Measurements from ENCODE around the gene HMGN3. TPM values are rescaled to one million over a fixed set of nuclear protein-coding genes. Genes with fewer than 3 reads are reported as not detected.

HMGN3 gene
- total RNA-seq, 1 experiment from 2014 or later, result 151 TPM

DNA sequence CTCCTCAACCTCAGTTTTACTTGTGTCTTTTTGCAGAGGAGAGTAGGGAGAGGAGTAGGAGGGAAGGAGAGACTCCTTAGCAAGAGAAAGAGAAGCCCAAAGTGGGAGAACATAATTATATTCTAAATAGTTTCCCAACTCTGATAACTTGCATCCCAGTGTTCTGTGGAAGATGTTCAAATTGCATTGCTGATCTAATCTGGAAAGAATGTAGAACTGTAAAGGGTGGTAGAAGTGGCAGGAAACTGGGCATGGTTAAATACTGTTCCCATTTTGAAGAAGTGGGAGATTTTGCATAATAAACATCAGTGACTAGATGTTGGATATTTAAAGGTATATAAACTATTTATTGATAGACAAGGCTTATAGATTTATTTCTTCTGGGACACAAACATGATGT is 42.6 kb upstream of the HMGN3 start:
- Mint-ChIP-seq H3K27ac (no peak overlapping the region), H3K36me3 (peaks cover 6% of the 10 kb centered on the region; the same call in 1 of the 2 replicates), H3K27me3 (ENCODE audit: low read depth) (no peaks in the 10 kb centered on the region; the same call in 1 of the 2 replicates), H3K9me3 (peaks cover 20% of the 10 kb centered on the region), H3K4me3 (no peak overlapping the region), H3K4me1 (peaks cover 6% of the 10 kb centered on the region)
- ChIA-PET POLR2A (no interaction called here), CTCF (no interaction called here)
- no peak for TF ChIP-seq NR1H2 (CRISPR knock-in tag; IDR thresholded peaks at IDR 0.05)
- TF ChIP-seq GABPB1 (CRISPR knock-in tag; IDR thresholded peaks at IDR 0.05), result no peak
- no peak for TF ChIP-seq TEAD4 (CRISPR knock-in tag; IDR thresholded peaks at IDR 0.05)
- no peak for TF ChIP-seq TEAD1 (CRISPR knock-in tag; IDR thresholded peaks at IDR 0.05)
- no peak for TF ChIP-seq CBFB (CRISPR knock-in tag; IDR thresholded peaks at IDR 0.05; ENCODE audit: low read depth)
- TF ChIP-seq, protein P1, sequence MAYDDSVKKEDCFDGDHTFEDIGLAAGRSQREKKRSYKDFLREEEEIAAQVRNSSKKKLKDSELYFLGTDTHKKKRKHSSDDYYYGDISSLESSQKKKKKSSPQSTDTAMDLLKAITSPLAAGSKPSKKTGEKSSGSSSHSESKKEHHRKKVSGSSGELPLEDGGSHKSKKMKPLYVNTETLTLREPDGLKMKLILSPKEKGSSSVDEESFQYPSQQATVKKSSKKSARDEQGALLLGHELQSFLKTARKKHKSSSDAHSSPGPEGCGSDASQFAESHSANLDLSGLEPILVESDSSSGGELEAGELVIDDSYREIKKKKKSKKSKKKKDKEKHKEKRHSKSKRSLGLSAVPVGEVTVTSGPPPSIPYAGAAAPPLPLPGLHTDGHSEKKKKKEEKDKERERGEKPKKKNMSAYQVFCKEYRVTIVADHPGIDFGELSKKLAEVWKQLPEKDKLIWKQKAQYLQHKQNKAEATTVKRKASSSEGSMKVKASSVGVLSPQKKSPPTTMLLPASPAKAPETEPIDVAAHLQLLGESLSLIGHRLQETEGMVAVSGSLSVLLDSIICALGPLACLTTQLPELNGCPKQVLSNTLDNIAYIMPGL (CRISPR knock-in tag; IDR thresholded peaks at IDR 0.05), result no peak
- no peak for TF ChIP-seq PRRX2 (CRISPR knock-in tag; IDR thresholded peaks at IDR 0.05)
- TF ChIP-seq, protein P2, sequence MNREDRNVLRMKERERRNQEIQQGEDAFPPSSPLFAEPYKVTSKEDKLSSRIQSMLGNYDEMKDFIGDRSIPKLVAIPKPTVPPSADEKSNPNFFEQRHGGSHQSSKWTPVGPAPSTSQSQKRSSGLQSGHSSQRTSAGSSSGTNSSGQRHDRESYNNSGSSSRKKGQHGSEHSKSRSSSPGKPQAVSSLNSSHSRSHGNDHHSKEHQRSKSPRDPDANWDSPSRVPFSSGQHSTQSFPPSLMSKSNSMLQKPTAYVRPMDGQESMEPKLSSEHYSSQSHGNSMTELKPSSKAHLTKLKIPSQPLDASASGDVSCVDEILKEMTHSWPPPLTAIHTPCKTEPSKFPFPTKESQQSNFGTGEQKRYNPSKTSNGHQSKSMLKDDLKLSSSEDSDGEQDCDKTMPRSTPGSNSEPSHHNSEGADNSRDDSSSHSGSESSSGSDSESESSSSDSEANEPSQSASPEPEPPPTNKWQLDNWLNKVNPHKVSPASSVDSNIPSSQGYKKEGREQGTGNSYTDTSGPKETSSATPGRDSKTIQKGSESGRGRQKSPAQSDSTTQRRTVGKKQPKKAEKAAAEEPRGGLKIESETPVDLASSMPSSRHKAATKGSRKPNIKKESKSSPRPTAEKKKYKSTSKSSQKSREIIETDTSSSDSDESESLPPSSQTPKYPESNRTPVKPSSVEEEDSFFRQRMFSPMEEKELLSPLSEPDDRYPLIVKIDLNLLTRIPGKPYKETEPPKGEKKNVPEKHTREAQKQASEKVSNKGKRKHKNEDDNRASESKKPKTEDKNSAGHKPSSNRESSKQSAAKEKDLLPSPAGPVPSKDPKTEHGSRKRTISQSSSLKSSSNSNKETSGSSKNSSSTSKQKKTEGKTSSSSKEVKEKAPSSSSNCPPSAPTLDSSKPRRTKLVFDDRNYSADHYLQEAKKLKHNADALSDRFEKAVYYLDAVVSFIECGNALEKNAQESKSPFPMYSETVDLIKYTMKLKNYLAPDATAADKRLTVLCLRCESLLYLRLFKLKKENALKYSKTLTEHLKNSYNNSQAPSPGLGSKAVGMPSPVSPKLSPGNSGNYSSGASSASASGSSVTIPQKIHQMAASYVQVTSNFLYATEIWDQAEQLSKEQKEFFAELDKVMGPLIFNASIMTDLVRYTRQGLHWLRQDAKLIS (CRISPR knock-in tag; IDR thresholded peaks at IDR 0.05; ENCODE audit: borderline replicate concordance), result no peak
- TF ChIP-seq, protein P3, sequence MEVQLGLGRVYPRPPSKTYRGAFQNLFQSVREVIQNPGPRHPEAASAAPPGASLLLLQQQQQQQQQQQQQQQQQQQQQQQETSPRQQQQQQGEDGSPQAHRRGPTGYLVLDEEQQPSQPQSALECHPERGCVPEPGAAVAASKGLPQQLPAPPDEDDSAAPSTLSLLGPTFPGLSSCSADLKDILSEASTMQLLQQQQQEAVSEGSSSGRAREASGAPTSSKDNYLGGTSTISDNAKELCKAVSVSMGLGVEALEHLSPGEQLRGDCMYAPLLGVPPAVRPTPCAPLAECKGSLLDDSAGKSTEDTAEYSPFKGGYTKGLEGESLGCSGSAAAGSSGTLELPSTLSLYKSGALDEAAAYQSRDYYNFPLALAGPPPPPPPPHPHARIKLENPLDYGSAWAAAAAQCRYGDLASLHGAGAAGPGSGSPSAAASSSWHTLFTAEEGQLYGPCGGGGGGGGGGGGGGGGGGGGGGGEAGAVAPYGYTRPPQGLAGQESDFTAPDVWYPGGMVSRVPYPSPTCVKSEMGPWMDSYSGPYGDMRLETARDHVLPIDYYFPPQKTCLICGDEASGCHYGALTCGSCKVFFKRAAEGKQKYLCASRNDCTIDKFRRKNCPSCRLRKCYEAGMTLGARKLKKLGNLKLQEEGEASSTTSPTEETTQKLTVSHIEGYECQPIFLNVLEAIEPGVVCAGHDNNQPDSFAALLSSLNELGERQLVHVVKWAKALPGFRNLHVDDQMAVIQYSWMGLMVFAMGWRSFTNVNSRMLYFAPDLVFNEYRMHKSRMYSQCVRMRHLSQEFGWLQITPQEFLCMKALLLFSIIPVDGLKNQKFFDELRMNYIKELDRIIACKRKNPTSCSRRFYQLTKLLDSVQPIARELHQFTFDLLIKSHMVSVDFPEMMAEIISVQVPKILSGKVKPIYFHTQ (CRISPR knock-in tag; IDR thresholded peaks at IDR 0.05), result no peak
- TF ChIP-seq, protein P4, sequence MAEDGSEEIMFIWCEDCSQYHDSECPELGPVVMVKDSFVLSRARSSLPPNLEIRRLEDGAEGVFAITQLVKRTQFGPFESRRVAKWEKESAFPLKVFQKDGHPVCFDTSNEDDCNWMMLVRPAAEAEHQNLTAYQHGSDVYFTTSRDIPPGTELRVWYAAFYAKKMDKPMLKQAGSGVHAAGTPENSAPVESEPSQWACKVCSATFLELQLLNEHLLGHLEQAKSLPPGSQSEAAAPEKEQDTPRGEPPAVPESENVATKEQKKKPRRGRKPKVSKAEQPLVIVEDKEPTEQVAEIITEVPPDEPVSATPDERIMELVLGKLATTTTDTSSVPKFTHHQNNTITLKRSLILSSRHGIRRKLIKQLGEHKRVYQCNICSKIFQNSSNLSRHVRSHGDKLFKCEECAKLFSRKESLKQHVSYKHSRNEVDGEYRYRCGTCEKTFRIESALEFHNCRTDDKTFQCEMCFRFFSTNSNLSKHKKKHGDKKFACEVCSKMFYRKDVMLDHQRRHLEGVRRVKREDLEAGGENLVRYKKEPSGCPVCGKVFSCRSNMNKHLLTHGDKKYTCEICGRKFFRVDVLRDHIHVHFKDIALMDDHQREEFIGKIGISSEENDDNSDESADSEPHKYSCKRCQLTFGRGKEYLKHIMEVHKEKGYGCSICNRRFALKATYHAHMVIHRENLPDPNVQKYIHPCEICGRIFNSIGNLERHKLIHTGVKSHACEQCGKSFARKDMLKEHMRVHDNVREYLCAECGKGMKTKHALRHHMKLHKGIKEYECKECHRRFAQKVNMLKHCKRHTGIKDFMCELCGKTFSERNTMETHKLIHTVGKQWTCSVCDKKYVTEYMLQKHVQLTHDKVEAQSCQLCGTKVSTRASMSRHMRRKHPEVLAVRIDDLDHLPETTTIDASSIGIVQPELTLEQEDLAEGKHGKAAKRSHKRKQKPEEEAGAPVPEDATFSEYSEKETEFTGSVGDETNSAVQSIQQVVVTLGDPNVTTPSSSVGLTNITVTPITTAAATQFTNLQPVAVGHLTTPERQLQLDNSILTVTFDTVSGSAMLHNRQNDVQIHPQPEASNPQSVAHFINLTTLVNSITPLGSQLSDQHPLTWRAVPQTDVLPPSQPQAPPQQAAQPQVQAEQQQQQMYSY (CRISPR knock-in tag; IDR thresholded peaks at IDR 0.05), result no peak
- TF ChIP-seq, protein P5, sequence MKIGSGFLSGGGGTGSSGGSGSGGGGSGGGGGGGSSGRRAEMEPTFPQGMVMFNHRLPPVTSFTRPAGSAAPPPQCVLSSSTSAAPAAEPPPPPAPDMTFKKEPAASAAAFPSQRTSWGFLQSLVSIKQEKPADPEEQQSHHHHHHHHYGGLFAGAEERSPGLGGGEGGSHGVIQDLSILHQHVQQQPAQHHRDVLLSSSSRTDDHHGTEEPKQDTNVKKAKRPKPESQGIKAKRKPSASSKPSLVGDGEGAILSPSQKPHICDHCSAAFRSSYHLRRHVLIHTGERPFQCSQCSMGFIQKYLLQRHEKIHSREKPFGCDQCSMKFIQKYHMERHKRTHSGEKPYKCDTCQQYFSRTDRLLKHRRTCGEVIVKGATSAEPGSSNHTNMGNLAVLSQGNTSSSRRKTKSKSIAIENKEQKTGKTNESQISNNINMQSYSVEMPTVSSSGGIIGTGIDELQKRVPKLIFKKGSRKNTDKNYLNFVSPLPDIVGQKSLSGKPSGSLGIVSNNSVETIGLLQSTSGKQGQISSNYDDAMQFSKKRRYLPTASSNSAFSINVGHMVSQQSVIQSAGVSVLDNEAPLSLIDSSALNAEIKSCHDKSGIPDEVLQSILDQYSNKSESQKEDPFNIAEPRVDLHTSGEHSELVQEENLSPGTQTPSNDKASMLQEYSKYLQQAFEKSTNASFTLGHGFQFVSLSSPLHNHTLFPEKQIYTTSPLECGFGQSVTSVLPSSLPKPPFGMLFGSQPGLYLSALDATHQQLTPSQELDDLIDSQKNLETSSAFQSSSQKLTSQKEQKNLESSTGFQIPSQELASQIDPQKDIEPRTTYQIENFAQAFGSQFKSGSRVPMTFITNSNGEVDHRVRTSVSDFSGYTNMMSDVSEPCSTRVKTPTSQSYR (CRISPR knock-in tag; IDR thresholded peaks at IDR 0.05), result no peak
- TF ChIP-seq ZNF219 (CRISPR knock-in tag; IDR thresholded peaks at IDR 0.05; ENCODE audit: borderline replicate concordance), result no peak
- TF ChIP-seq SP1 (CRISPR knock-in tag; conservative IDR thresholded peaks at IDR 0.05), result no peak
- no peak for TF ChIP-seq ZNF263 (CRISPR knock-in tag; IDR thresholded peaks at IDR 0.05; ENCODE audit: low read depth)
- no peak for TF ChIP-seq ZNF423 (CRISPR knock-in tag; IDR thresholded peaks at IDR 0.05)
- no peak for TF ChIP-seq IRF2 (CRISPR knock-in tag; IDR thresholded peaks at IDR 0.05; ENCODE audit: borderline replicate concordance, low read depth)
- TF ChIP-seq, protein P6, sequence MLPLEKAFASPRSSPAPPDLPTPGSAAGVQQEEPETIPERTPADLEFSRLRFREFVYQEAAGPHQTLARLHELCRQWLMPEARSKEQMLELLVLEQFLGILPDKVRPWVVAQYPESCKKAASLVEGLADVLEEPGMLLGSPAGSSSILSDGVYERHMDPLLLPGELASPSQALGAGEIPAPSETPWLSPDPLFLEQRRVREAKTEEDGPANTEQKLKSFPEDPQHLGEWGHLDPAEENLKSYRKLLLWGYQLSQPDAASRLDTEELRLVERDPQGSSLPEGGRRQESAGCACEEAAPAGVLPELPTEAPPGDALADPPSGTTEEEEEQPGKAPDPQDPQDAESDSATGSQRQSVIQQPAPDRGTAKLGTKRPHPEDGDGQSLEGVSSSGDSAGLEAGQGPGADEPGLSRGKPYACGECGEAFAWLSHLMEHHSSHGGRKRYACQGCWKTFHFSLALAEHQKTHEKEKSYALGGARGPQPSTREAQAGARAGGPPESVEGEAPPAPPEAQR (CRISPR knock-in tag; IDR thresholded peaks at IDR 0.05), result no peak
- DNase-seq (ENCODE audit: low spot score) (no peak), ATAC-seq (no peak)
